Measurements from ENCODE around the gene ZNHIT2. TPM values are rescaled to one million over a fixed set of nuclear protein-coding genes. Genes with fewer than 3 reads are reported as not detected.

The ZNHIT2 gene
- total RNA-seq, 6 experiments from 2014 or later: 9.3 to 13.6 (median 11.1) TPM

DNA sequence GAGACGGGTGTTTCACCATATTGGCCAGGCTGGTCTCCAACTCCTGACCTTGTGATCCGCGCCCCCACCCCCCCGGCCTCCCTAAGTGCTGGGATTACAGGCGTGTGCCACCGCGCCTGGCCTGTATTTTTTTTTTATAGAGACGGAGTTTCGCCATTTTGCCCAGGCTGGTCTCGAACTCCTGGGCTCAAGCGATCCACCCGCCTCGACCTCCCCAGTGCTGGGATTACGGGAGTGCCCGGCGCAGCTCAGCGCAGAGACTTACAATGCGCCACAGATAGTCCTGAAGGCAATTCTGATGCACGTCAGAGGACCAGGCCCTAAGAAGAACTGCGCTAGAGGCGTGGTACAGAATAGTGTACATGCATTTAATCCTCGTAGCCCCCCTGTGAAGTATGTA lies 22.1 kb downstream of the ZNHIT2 start:
- H3K4me3 Mint-ChIP-seq: peak overlapping the region; percentile 89
- TF ChIP-seq, protein P1, sequence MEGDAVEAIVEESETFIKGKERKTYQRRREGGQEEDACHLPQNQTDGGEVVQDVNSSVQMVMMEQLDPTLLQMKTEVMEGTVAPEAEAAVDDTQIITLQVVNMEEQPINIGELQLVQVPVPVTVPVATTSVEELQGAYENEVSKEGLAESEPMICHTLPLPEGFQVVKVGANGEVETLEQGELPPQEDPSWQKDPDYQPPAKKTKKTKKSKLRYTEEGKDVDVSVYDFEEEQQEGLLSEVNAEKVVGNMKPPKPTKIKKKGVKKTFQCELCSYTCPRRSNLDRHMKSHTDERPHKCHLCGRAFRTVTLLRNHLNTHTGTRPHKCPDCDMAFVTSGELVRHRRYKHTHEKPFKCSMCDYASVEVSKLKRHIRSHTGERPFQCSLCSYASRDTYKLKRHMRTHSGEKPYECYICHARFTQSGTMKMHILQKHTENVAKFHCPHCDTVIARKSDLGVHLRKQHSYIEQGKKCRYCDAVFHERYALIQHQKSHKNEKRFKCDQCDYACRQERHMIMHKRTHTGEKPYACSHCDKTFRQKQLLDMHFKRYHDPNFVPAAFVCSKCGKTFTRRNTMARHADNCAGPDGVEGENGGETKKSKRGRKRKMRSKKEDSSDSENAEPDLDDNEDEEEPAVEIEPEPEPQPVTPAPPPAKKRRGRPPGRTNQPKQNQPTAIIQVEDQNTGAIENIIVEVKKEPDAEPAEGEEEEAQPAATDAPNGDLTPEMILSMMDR (IDR thresholded peaks at IDR 0.05): no peak
- no peaks in the 10 kb centered on the region; the same call in 1 of the 2 replicates for H3K27me3 Mint-ChIP-seq (ENCODE audit: insufficient read depth)
- no peaks in the 10 kb centered on the region for H3K36me3 Mint-ChIP-seq (ENCODE audit: low read depth)
- H3K9me3 Mint-ChIP-seq: no peaks in the 10 kb centered on the region
- peak overlapping the region; percentile 91 for H3K27ac Mint-ChIP-seq
- DNase-seq: no peak
- peaks cover 6% of the 10 kb centered on the region for H3K4me1 Mint-ChIP-seq (ENCODE audit: low read depth)

DNA sequence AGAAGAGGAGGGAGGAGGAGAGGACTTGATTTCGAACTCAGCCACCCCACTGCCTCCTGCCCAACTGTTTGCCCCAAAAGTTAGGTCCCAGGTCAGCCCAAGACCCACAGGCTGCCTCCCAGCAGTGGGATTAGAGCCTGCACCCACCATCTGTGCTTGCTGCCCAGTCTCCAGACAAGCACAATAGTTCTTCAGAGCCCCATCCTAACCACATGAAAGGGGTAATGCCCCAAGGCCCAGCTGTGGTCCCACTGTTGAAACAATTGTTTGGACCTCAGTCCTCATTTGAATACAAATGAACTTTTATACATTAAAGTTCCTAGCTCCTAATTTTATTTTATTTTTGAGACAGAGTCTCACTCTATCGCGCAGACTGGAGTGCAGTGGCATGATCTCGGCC lies 26.9 kb downstream of the ZNHIT2 start:
- peaks cover 19% of the 10 kb centered on the region for H3K36me3 Mint-ChIP-seq (ENCODE audit: low read depth)
- no peaks in the 10 kb centered on the region for H3K9me3 Mint-ChIP-seq
- H3K27me3 Mint-ChIP-seq (ENCODE audit: insufficient read depth): peaks cover 1% of the 10 kb centered on the region; the same call in 1 of the 2 replicates
- DNase-seq: no peak
- H3K4me1 Mint-ChIP-seq (ENCODE audit: low read depth): peaks cover 5% of the 10 kb centered on the region
- H3K27ac Mint-ChIP-seq: no peak overlapping the region
- TF ChIP-seq, protein P1 (IDR thresholded peaks at IDR 0.05): no peak
- no peak overlapping the region for H3K4me3 Mint-ChIP-seq

DNA sequence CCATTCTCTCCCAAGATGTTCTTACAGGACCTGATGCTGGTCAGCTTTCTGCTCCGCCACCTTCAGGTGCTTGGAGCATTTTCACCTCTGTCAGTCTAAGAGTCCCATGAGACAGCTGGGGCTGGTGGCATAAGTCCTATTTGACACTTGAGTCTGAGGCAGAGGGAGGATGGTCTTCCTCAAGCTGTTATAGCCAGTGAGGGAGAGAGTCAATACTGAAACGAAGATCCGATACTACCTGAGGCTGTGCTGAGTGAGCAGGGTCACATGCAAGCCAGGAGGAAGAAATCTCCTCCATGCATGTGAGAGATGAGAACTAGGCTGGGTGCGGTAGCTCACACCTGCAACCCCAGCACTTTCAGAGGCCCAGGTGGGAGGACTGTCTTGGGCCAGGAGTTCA lies 27.9 kb downstream of the ZNHIT2 start:
- H3K27ac Mint-ChIP-seq: no peak overlapping the region
- H3K27me3 Mint-ChIP-seq (ENCODE audit: insufficient read depth): peaks cover 1% of the 10 kb centered on the region; the same call in 1 of the 2 replicates
- peaks cover 21% of the 10 kb centered on the region for H3K36me3 Mint-ChIP-seq (ENCODE audit: low read depth)
- no peak overlapping the region for H3K4me3 Mint-ChIP-seq
- peaks cover 13% of the 10 kb centered on the region for H3K4me1 Mint-ChIP-seq (ENCODE audit: low read depth)
- TF ChIP-seq, protein P1 (IDR thresholded peaks at IDR 0.05): no peak
- DNase-seq: no peak
- no peaks in the 10 kb centered on the region for H3K9me3 Mint-ChIP-seq

DNA sequence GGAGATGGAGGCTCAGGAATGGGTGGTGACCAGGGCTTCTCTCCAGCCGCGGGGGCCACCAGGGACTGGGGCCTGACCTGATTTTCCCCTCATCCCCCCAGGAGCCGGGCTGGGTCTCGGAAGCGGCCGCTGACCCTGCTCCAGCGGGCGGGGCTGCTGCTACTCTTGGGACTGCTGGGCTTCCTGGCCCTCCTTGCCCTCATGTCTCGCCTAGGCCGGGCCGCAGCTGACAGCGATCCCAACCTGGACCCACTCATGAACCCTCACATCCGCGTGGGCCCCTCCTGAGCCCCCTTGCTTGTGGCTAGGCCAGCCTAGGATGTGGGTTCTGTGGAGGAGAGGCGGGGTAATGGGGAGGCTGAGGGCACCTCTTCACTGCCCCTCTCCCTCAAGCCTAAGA lies 29.7 kb downstream of the ZNHIT2 start:
- H3K4me1 Mint-ChIP-seq (ENCODE audit: low read depth): peaks cover 22% of the 10 kb centered on the region
- H3K9me3 Mint-ChIP-seq: no peaks in the 10 kb centered on the region
- H3K36me3 Mint-ChIP-seq (ENCODE audit: low read depth): peaks cover 27% of the 10 kb centered on the region
- no peak for DNase-seq
- no peak overlapping the region for H3K27ac Mint-ChIP-seq
- H3K4me3 Mint-ChIP-seq: no peak overlapping the region
- TF ChIP-seq, protein P1 (IDR thresholded peaks at IDR 0.05): no peak
- peaks cover 1% of the 10 kb centered on the region; the same call in 1 of the 2 replicates for H3K27me3 Mint-ChIP-seq (ENCODE audit: insufficient read depth)

DNA sequence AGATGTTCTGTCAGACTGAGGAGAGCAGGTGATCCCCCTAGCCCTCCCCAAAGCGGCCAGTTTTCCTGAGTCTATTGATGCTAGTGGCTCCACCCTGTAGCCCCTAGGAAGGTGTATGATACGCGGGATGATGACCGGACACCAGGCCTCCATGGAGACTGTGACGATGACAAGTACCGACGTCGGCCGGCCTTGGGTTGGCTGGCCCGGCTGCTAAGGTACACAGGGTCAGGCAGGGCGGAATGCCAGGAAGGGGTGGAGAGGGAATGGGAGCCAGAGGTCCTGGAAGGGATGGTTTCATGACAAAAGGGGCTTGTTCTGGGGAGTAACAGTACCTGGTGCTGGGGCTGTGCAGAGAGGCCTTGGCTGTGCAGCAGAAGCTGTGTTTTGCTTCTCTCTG lies 30.3 kb downstream of the ZNHIT2 start:
- Mint-ChIP-seq H3K9me3 (no peaks in the 10 kb centered on the region), H3K36me3 (ENCODE audit: low read depth) (peaks cover 30% of the 10 kb centered on the region), H3K27ac (no peak overlapping the region), H3K27me3 (ENCODE audit: insufficient read depth) (peaks cover 1% of the 10 kb centered on the region; the same call in 1 of the 2 replicates), H3K4me3 (no peak overlapping the region), H3K4me1 (ENCODE audit: low read depth) (peaks cover 28% of the 10 kb centered on the region)
- TF ChIP-seq, protein P1 (IDR thresholded peaks at IDR 0.05): no peak
- no peak for DNase-seq

DNA sequence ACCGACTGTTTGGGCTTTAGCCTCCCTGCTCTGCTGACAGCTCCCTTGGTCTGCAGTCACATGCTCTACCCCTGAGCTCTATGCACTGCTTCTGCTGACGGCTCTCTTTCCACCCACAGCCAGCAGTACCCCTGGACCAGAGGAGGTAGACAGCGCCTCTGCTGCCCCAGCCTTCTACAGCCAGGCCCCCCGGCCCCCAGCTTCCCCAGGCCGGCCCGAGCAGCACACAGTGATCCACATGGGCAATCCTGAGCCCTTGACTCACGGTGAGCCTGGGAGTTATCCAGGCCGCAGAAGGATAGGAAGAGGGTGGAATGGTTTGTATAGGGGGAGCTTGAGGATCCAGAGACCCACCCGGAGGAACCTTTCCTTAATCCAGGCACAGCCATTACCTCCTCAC lies 30.7 kb downstream of the ZNHIT2 start:
- H3K27ac Mint-ChIP-seq: no peak overlapping the region
- H3K9me3 Mint-ChIP-seq: no peaks in the 10 kb centered on the region
- peaks cover 32% of the 10 kb centered on the region for H3K4me1 Mint-ChIP-seq (ENCODE audit: low read depth)
- peaks cover 1% of the 10 kb centered on the region; the same call in 1 of the 2 replicates for H3K27me3 Mint-ChIP-seq (ENCODE audit: insufficient read depth)
- TF ChIP-seq, protein P1 (IDR thresholded peaks at IDR 0.05): no peak
- H3K36me3 Mint-ChIP-seq (ENCODE audit: low read depth): peaks cover 30% of the 10 kb centered on the region
- H3K4me3 Mint-ChIP-seq: no peak overlapping the region
- no peak for DNase-seq
